Stimulated activated CD4-positive, alpha-beta T cell treated with anti-CD3 and anti-CD28 coated beads, Interleukin-2, amount 100 ng/mL, for 24 hours (primary cell): ENCODE data around the gene NAV3.

Experiments
- DNase-seq, 2 donors: peaks; one replicate each; pipeline ENCODE4 v3.0.0-alpha.2; 2020

The NAV3 gene

GRCh38 chr12:77928078-77928477, 97.4 kb downstream of the NAV3 start:
- no peak for DNase-seq

GRCh38 chr12:77932216-77932615, 101.5 kb downstream of the NAV3 start:
- no peak for DNase-seq

- DNase-seq = no peak
These were observed 107.6 kb downstream of the NAV3 start for GRCh38 chr12:77938301-77938700.

GRCh38 chr12:77940011-77940423, 109.3 kb downstream of the NAV3 start:
- DNase-seq = no peak

GRCh38 chr12:77940567-77940966, 109.9 kb downstream of the NAV3 start:
- DNase-seq = no peak

GRCh38 chr12:77941401-77941800, 110.7 kb downstream of the NAV3 start:
- DNase-seq = no peak

GRCh38 chr12:77943466-77943865, 112.8 kb downstream of the NAV3 start:
- DNase-seq = no peak

- no peak for DNase-seq
These were observed 115.9 kb downstream of the NAV3 start for GRCh38 chr12:77946541-77947061.

- DNase-seq = no peak
These were observed 116.6 kb downstream of the NAV3 start for GRCh38 chr12:77947330-77947729.

- no peak for DNase-seq
These were observed 117.1 kb downstream of the NAV3 start for GRCh38 chr12:77947746-77948145.

- no peak for DNase-seq
These were observed 119.2 kb downstream of the NAV3 start for GRCh38 chr12:77949943-77950342.

GRCh38 chr12:77953528-77954205, 123.0 kb downstream of the NAV3 start:
- no peak for DNase-seq

- no peak for DNase-seq
These were observed 123.5 kb downstream of the NAV3 start for GRCh38 chr12:77954206-77954555.

- DNase-seq = no peak
These were observed 126.4 kb downstream of the NAV3 start for GRCh38 chr12:77957062-77957461.

GRCh38 chr12:77963576-77964178, 133.0 kb downstream of the NAV3 start:
- no peak for DNase-seq

GRCh38 chr12:77965790-77966189, 135.1 kb downstream of the NAV3 start:
- no peak for DNase-seq

GRCh38 chr12:77968021-77968420, 137.3 kb downstream of the NAV3 start:
- no peak for DNase-seq

- no peak for DNase-seq
These were observed 137.9 kb downstream of the NAV3 start for GRCh38 chr12:77968571-77968970.

- no peak for DNase-seq
These were observed 142.9 kb downstream of the NAV3 start for GRCh38 chr12:77973579-77973978.

- DNase-seq = no peak
These were observed 144.0 kb downstream of the NAV3 start for GRCh38 chr12:77974645-77975044.

GRCh38 chr12:77979597-77980250, 149.0 kb downstream of the NAV3 start:
- DNase-seq = no peak

- no peak for DNase-seq
These were observed 150.1 kb downstream of the NAV3 start for GRCh38 chr12:77980782-77981181.

GRCh38 chr12:77983859-77984258, 153.2 kb downstream of the NAV3 start:
- no peak for DNase-seq

GRCh38 chr12:77992760-77993159, 162.1 kb downstream of the NAV3 start:
- DNase-seq = no peak
